ENCODE measurements around the gene NAPEPLD.

The NAPEPLD gene

GRCh38 chr7:103116991-103117390, 31.9 kb downstream of the NAPEPLD start:
- TF ChIP-seq ZNF23 (tag by site-specific recombination; IDR thresholded peaks at IDR 0.05; ENCODE audit: borderline replicate concordance) (no peak), ZNF169 (tag by site-specific recombination; IDR thresholded peaks at IDR 0.05) (no peak), SCRT2 (tag by site-specific recombination; IDR thresholded peaks at IDR 0.05) (no peak), OSR2 (tag by site-specific recombination; IDR thresholded peaks at IDR 0.05) (no peak), EGR2 (tag by site-specific recombination; IDR thresholded peaks at IDR 0.05; ENCODE audit: low read depth) (no peak), OVOL3 (tag by site-specific recombination; IDR thresholded peaks at IDR 0.05) (no peak), ZNF704 (tag by site-specific recombination; IDR thresholded peaks at IDR 0.05) (no peak), TRIM28 (IDR thresholded peaks at IDR 0.05; ENCODE audit: borderline replicate concordance, low read length) (no peak), KLF10 (tag by site-specific recombination; IDR thresholded peaks at IDR 0.05) (no peak), ZNF664 (tag by site-specific recombination; IDR thresholded peaks at IDR 0.05) (no peak), ZNF623 (tag by site-specific recombination; IDR thresholded peaks at IDR 0.05) (no peak), ZNF791 (tag by site-specific recombination; IDR thresholded peaks at IDR 0.05) (no peak), ZFP3 (tag by site-specific recombination; IDR thresholded peaks at IDR 0.05; ENCODE audit: low read depth) (no peak)
- ChIA-PET POLR2A (interaction anchor here (1.0 kb wide), 1 partner anchor 11 kb away, joined by 5 read pairs; no protein-coding TSS in a partner anchor), CTCF (no interaction called here)
- H3K36me3 ChIP-seq (ENCODE audit: control insufficient read depth in 2 of 2, insufficient read depth in 1 of 2, low read length in 2 of 2), result peaks cover 6 to 13% of the 10 kb centered on the region in 2 experiments
- H3K9me3 ChIP-seq (ENCODE audit: control insufficient read depth, insufficient read depth, low read depth, low read length), result no peaks in the 10 kb centered on the region
- no peak overlapping the region for H3K4me3 ChIP-seq (ENCODE audit: low read depth, low read length)
- H3K27ac ChIP-seq (ENCODE audit: extremely low read depth, low read depth, low read length), result no peak overlapping the region
- no peaks in the 10 kb centered on the region for H3K4me1 ChIP-seq (ENCODE audit: control insufficient read depth, insufficient read depth, low read length)

GRCh38 chr7:103116511-103116910, 32.4 kb downstream of the NAPEPLD start:
- Histone ChIP-seq H3K36me3 (ENCODE audit: control insufficient read depth in 2 of 2, insufficient read depth in 1 of 2, low read length in 2 of 2) (peaks cover 6 to 13% of the 10 kb centered on the region in 2 experiments), H3K4me1 (ENCODE audit: control insufficient read depth, insufficient read depth, low read length) (no peaks in the 10 kb centered on the region), H3K27ac (ENCODE audit: extremely low read depth, low read depth, low read length) (no peak overlapping the region), H3K9me3 (ENCODE audit: control insufficient read depth, insufficient read depth, low read depth, low read length) (no peaks in the 10 kb centered on the region), H3K4me3 (ENCODE audit: low read depth, low read length) (no peak overlapping the region)
- TF ChIP-seq ZNF530 (tag by site-specific recombination; IDR thresholded peaks at IDR 0.05; ENCODE audit: low read depth) (no peak), ZBTB49 (tag by site-specific recombination; IDR thresholded peaks at IDR 0.05; ENCODE audit: low read depth) (no peak), ZNF544 (tag by site-specific recombination; IDR thresholded peaks at IDR 0.05) (no peak), ZNF248 (tag by site-specific recombination; IDR thresholded peaks at IDR 0.05) (no peak), ZNF223 (tag by site-specific recombination; IDR thresholded peaks at IDR 0.05) (no peak), OVOL3 (tag by site-specific recombination; IDR thresholded peaks at IDR 0.05) (no peak), ZNF148 (tag by site-specific recombination; IDR thresholded peaks at IDR 0.05; ENCODE audit: borderline replicate concordance) (no peak), ZNF654 (tag by site-specific recombination; IDR thresholded peaks at IDR 0.05; ENCODE audit: low read depth) (no peak), ZNF140 (tag by site-specific recombination; IDR thresholded peaks at IDR 0.05) (no peak), SCRT2 (tag by site-specific recombination; IDR thresholded peaks at IDR 0.05) (no peak), KLF17 (tag by site-specific recombination; IDR thresholded peaks at IDR 0.05) (no peak), ZNF23 (tag by site-specific recombination; IDR thresholded peaks at IDR 0.05; ENCODE audit: borderline replicate concordance) (no peak), HOXA7 (CRISPR knock-in tag; IDR thresholded peaks at IDR 0.05; ENCODE audit: borderline replicate concordance) (no peak)
- ChIA-PET POLR2A (interaction anchor here (1.0 kb wide), 1 partner anchor 10 kb away, joined by 5 read pairs; no protein-coding TSS in a partner anchor), CTCF (no interaction called here)

Measured in HEK293 (cell line).